PC-9 (cell line): ENCODE results near the gene SLC25A4. TPM values are rescaled to one million over a fixed set of nuclear protein-coding genes. Genes with fewer than 3 reads are reported as not detected.
A peak's percentile ranks its signal among the peaks of the same experiment; 100 is the strongest.

Source experiments
- BruUV-seq: library from RNA; stranded (reverse); fragments of 400-500 nt; replicated peaks from 2 replicates; lab custom pipeline; 2021; lab: Mats Ljungman, UMichigan
- CTCF ChIA-PET: fragments of 300-600 bp; sonication (Branson Sonifier 250); formaldehyde crosslinking; loops from one replicate; lab custom pipeline; 2022; ENCODE audit warnings: antibody characterized with exemption; lab: Charles Lee
- POLR2A ChIA-PET: fragments of 300-600 bp; sonication (Branson Sonifier 250); formaldehyde crosslinking; loops from one replicate; lab custom pipeline; 2022; ENCODE audit warnings: antibody characterized with exemption; ENCODE audit not compliant: unreplicated experiment; lab: Charles Lee
- DNase-seq, 2 experiments: peaks; one replicate each; pipeline versions ENCODE4 v3.0.0 to v3.0.0-alpha.2; 2015 to 2022; ENCODE audit warnings: mixed read lengths in 1 of 2
- H2AFZ ChIP-seq: fragments of 200-600 bp; sonication (generic); 2 replicates; pipeline ENCODE4 v1.8.1; 2017; ENCODE audit warnings: antibody characterized with exemption
- H3F3A ChIP-seq: fragments of 200-600 bp; sonication (generic); 2 replicates; pipeline ENCODE4 v1.8.1; 2017; ENCODE audit warnings: antibody characterized with exemption, mild to moderate bottlenecking, low read depth; ENCODE audit not compliant: insufficient read depth
- H3K27ac ChIP-seq: fragments of 200-600 bp; sonication (generic); 2 replicates; pipeline ENCODE4 v1.6.1; 2016; ENCODE audit warnings: mixed run types
- H3K27me3 ChIP-seq: fragments of 200-600 bp; sonication (generic); 2 replicates; pipeline ENCODE4 v1.6.1; 2016; ENCODE audit warnings: low read depth, mixed run types; ENCODE audit not compliant: insufficient read depth
- H3K36me3 ChIP-seq: fragments of 200-600 bp; sonication (generic); 2 replicates; pipeline ENCODE4 v1.6.1; 2016; ENCODE audit warnings: low read depth, mixed run types
- H3K4me1 ChIP-seq: fragments of 200-600 bp; sonication (generic); replicated peaks from 2 replicates; pipeline ENCODE4 v1.6.1; 2016; ENCODE audit warnings: mixed run types; ENCODE audit not compliant: insufficient read depth
- H3K4me2 ChIP-seq: fragments of 200-600 bp; sonication (generic); 2 replicates; pipeline ENCODE4 v1.6.1; 2017; ENCODE audit warnings: mixed run types
- H3K4me3 ChIP-seq: fragments of 200-600 bp; sonication (generic); 2 replicates; pipeline ENCODE4 v1.6.1; 2016; ENCODE audit warnings: mixed run types
- H3K79me2 ChIP-seq: fragments of 200-600 bp; sonication (generic); 2 replicates; pipeline ENCODE4 v1.6.1; 2017; ENCODE audit warnings: low read depth, mixed run types
- H3K9me2 ChIP-seq: fragments of 200-600 bp; sonication (generic); 2 replicates; pipeline ENCODE4 v1.8.1; 2017; ENCODE audit warnings: mild to moderate bottlenecking; ENCODE audit not compliant: insufficient read depth
- H3K9me3 ChIP-seq: fragments of 200-600 bp; sonication (generic); 2 replicates; pipeline ENCODE4 v1.8.1; 2016; ENCODE audit warnings: low read depth; ENCODE audit not compliant: insufficient read depth
- H4K20me1 ChIP-seq: fragments of 200-600 bp; sonication (generic); 2 replicates; pipeline ENCODE4 v1.8.1; 2017; ENCODE audit not compliant: insufficient read depth
- CTCF ChIP-seq: fragments of 200-600 bp; sonication (generic); conservative IDR thresholded peaks from 2 replicates; pipeline ENCODE4 v1.6.1; 2017; ENCODE audit warnings: mixed run types, antibody characterized with exemption, mild to moderate bottlenecking, moderate library complexity
- EZH2 ChIP-seq: fragments of 200-600 bp; sonication (generic); IDR thresholded peaks from 2 replicates; pipeline ENCODE4 v1.8.0; 2017; ENCODE audit warnings: antibody characterized with exemption, low read depth
- intact Hi-C: fragments of 100-400 bp; cut with micrococcal nuclease; formaldehyde crosslinking; loops from one replicate; pipeline ENCODE4 v1.10.0; 2022; ENCODE audit not compliant: unreplicated experiment
- total RNA-seq: library from RNA; stranded (reverse); gene quantifications from 2 replicates; pipeline ENCODE4 v1.2.3, GENCODE V29; 2021

SLC25A4 gene
- total RNA-seq, 1 experiment from 2014 or later, result 15.6 TPM

GRCh38 chr4:185190306-185190856, 47.3 kb downstream of the SLC25A4 start:
- Histone ChIP-seq H3K4me2 (no peak overlapping the region), H3K4me1 (peaks cover 8% of the 10 kb centered on the region), H3K79me2 (peaks cover 21% of the 10 kb centered on the region), H3K4me3 (no peak overlapping the region), H3K36me3 (no peaks in the 10 kb centered on the region), H2AFZ (no peak overlapping the region), H3K9me2 (no peaks in the 10 kb centered on the region), H3K9me3 (no peaks in the 10 kb centered on the region), H3K27ac (no peak overlapping the region), H3F3A (no peaks in the 10 kb centered on the region), H3K27me3 (no peaks in the 10 kb centered on the region), H4K20me1 (no peaks in the 10 kb centered on the region)
- ChIA-PET CTCF (no interaction called here), POLR2A (no interaction called here)
- TF ChIP-seq CTCF, result no peak
- no peak for TF ChIP-seq EZH2
- BruUV-seq, result TSS peak; percentile 7
- no peak for DNase-seq
- intact Hi-C loops, result no loop called here

DNA sequence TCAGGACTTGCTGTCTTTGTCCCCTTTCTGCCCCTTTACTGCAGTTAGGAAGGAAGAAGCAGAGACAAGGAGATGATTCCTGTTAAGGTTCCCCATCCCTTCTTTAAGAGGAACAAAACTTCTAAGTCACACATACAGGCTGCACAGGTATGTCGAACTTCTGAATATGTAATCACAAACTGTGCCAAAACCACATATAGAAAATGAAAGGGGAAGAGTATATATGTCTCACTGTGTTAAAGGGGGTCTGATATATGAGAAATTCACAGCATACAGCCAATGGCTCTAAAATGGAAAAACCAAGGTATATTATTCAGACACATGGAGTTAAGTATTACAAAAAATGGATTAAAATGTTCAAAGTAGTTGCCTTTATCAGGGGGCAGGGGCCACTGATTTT, 49.0 kb downstream of the SLC25A4 start:
- H3K4me3 ChIP-seq, result no peak overlapping the region
- no peak overlapping the region for H3K27ac ChIP-seq
- peaks cover 14% of the 10 kb centered on the region for H3F3A ChIP-seq
- DNase-seq, result no peak
- H4K20me1 ChIP-seq, result no peaks in the 10 kb centered on the region
- intact Hi-C loops, result no loop called here
- no peak overlapping the region for H2AFZ ChIP-seq
- ChIA-PET CTCF (interaction anchor here (0.6 kb wide), 1 partner anchor 100 kb away, joined by 8 read pairs; no protein-coding TSS in a partner anchor), POLR2A (interaction anchor here (0.7 kb wide), 1 partner anchor 67 kb away, joined by 6 read pairs; no protein-coding TSS in a partner anchor)
- no peaks in the 10 kb centered on the region for H3K9me3 ChIP-seq
- H3K27me3 ChIP-seq, result no peaks in the 10 kb centered on the region
- no peak overlapping the region for H3K4me2 ChIP-seq
- no TSS peak for BruUV-seq
- TF ChIP-seq EZH2, result no peak
- TF ChIP-seq CTCF, result no peak
- peaks cover 25% of the 10 kb centered on the region for H3K4me1 ChIP-seq
- H3K9me2 ChIP-seq, result no peaks in the 10 kb centered on the region
- H3K36me3 ChIP-seq, result no peaks in the 10 kb centered on the region
- peaks cover 21% of the 10 kb centered on the region for H3K79me2 ChIP-seq

DNA sequence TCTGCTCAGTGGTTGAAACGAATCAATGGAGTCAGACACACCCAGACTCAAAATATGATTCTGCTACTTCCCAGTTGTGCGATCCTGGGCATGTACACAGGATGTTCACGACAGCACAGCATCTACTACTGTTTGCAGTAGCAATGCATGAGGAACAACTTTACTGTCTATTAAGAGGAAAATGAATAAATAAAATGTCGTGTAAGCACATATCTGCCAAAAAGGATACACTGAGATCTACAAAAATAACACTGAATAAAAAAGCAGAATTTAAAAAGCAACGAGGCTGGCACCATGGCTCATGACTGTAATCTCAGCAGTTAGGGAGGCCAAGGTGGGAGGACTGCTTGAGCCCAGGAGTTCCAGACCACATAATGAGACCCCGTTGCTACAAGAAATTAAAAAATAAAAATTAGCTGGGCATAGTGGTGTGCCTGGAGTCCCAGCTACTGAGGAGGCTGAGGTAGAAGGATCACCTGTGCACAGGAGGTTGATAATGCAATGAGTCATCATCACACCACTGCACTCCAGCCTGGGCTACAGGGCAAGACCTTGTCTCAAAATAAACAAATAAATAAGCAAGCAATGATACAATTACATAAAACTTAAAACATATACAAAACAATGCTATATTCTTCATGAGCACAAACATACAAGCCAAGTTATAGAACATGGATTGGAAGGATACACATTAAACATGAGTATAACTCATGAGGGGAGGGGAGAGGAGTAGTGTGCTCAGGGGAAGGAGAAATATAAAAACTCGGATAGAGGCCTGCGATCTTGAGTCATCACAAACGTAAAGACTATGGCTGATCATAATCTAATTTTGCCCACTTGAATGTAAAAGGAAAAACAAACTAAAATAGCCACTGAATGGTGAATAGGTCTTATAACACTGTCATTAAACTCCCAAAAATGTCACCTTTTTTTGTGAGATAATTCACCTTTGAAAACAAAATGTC, 52.1 kb downstream of the SLC25A4 start:
- Histone ChIP-seq H3K27me3 (no peaks in the 10 kb centered on the region), H3K4me1 (peaks cover 27% of the 10 kb centered on the region), H3F3A (peaks cover 14% of the 10 kb centered on the region), H3K79me2 (peaks cover 36% of the 10 kb centered on the region), H3K9me3 (no peaks in the 10 kb centered on the region), H3K4me2 (peak overlapping the region; percentile 27; the same call in 1 of the 2 replicates), H2AFZ (no peak overlapping the region), H3K4me3 (no peak overlapping the region), H3K27ac (peak overlapping the region; percentile 53), H3K36me3 (no peaks in the 10 kb centered on the region), H4K20me1 (no peaks in the 10 kb centered on the region), H3K9me2 (no peaks in the 10 kb centered on the region)
- TF ChIP-seq CTCF, result no peak
- TF ChIP-seq EZH2, result no peak
- no TSS peak for BruUV-seq
- intact Hi-C loops, result no loop called here
- CTCF ChIA-PET, result no interaction called here
- POLR2A ChIA-PET, result interaction anchor here (0.6 to 0.7 kb wide), 2 partner anchors 11 to 152 kb away, joined by 5 to 7 read pairs; no protein-coding TSS in a partner anchor
- peak in 1 of 2 experiments; percentile 49 for DNase-seq
